ENCODE measurements around the gene EXOSC3.

Gene EXOSC3

DNA sequence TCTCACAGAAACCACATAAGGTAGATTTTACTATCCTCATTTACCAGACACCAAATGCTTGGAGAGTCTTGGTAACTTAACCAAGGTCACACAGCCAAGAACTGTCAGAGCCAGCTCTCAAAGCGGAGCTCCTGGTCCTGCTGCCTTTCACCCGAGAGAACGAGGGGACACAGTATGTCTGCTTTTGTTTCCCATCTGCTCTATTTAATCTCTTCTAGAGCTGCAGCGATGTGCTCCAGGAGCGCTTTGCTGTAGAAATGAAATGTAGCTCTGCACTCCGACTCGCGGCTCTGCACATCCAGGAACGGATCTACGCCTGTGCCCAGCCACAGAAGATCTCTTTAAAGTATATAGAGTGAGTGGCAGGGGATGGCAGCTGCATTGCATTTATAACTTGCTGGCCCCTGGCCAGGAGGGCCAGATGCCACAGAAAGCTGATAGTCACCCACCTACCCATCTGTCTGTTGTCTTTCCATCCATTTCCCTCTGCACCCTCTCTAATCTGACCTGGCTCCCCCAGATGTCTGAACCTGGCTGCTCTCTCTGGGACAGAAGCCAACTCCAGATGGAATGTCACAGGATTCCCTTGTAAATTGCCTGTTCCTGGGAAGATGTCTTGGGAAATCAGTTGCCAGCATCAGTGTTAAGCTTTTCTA is 52.6 kb downstream of the EXOSC3 start:
- DNase-seq (ENCODE audit: low read depth in 2 of 2), result no peak

DNA sequence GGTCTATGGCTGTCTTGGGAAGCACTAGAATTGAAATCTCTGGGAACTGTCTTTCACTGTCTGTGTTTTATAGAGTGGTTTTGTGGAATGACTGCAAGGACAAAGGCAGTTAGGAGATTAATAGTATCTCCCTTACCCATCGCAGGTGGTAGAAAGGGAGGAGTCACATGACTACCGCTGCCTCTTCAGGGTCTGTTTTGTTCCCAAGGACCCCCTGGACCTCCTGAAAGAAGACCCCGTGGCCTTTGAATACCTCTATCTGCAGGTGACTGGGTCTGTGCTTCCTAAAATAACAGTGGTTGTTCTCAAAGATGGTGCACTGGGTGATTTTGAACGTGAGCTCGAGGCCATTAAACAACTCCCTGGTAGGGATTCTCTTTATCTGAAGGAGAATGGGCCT is 54.0 kb downstream of the EXOSC3 start:
- no peak for DNase-seq (ENCODE audit: low read depth in 2 of 2)

GRCh38 chr9:37730256-37730655 is 54.6 kb downstream of the EXOSC3 start:
- no peak for DNase-seq (ENCODE audit: low read depth in 2 of 2)

Measured in activated CD8-positive, alpha-beta memory T cell treated with anti-CD3 and anti-CD28 coated beads for 4 hours (primary cell).